HTR-8/SVneo (cell line): ENCODE results near the gene ZNF70.
"Not testable (repeated sequence)": the region's sequence is repeated elsewhere in the genome, so short reads cannot be mapped to it uniquely, and the experiment has no call there.

ENCODE experiments used
- DNase-seq: peaks from one replicate; pipeline ENCODE4 v3.0.0; 2011; ENCODE audit warnings: low spot score, mixed read lengths; ENCODE audit not compliant: insufficient read length
- FAIRE-seq: peaks from 2 replicates; lab custom pipeline; 2011; peaks lifted over from hg19 to GRCh38; lab: Jason Lieb, UNC

Gene ZNF70

GRCh38 chr22:23728108-23728507, 22.8 kb downstream of the ZNF70 start:
- not testable (repeated sequence) for DNase-seq, FAIRE-seq

GRCh38 chr22:23722724-23723123, 28.2 kb downstream of the ZNF70 start:
- DNase-seq (no peak), FAIRE-seq (no peak)

GRCh38 chr22:23722160-23722559, 28.8 kb downstream of the ZNF70 start:
- no peak for DNase-seq
- FAIRE-seq = no peak

GRCh38 chr22:23720855-23721254, 30.1 kb downstream of the ZNF70 start:
- FAIRE-seq (no peak), DNase-seq (no peak)

- DNase-seq = no peak
- no peak for FAIRE-seq
Measured at GRCh38 chr22:23718371-23719165, 32.3 kb downstream of the ZNF70 start.

GRCh38 chr22:23716811-23717801, 33.8 kb downstream of the ZNF70 start:
- FAIRE-seq = peak; percentile 92
- DNase-seq = peak; percentile 79

- FAIRE-seq = no peak
- no peak for DNase-seq
Measured at GRCh38 chr22:23715806-23716375, 35.0 kb downstream of the ZNF70 start.

- no peak for DNase-seq
Measured at GRCh38 chr22:23714596-23715578, 36.0 kb downstream of the ZNF70 start.

GRCh38 chr22:23713696-23714595, 37.0 kb downstream of the ZNF70 start:
- no peak for DNase-seq

More at GRCh38 chr22:23714596-23715578, 36.0 kb downstream of the ZNF70 start:
- no peak for FAIRE-seq

GRCh38 chr22:23712256-23712655, 38.7 kb downstream of the ZNF70 start:
- no peak for FAIRE-seq
- DNase-seq = no peak

More at GRCh38 chr22:23713696-23714595, 37.0 kb downstream of the ZNF70 start:
- FAIRE-seq = no peak

GRCh38 chr22:23709107-23709506, 41.8 kb downstream of the ZNF70 start:
- FAIRE-seq (no peak), DNase-seq (no peak)

- DNase-seq = no peak
- FAIRE-seq = no peak
Measured at GRCh38 chr22:23708270-23708669, 42.6 kb downstream of the ZNF70 start.

GRCh38 chr22:23705358-23705757, 45.6 kb downstream of the ZNF70 start:
- FAIRE-seq (no peak), DNase-seq (no peak)

GRCh38 chr22:23704829-23705228, 46.1 kb downstream of the ZNF70 start:
- no peak for DNase-seq
- no peak for FAIRE-seq

- no peak for FAIRE-seq
- no peak for DNase-seq
Measured at GRCh38 chr22:23704062-23704461, 46.9 kb downstream of the ZNF70 start.

- DNase-seq (no peak), FAIRE-seq (no peak)
Measured at GRCh38 chr22:23700706-23701105, 50.2 kb downstream of the ZNF70 start.

- FAIRE-seq = no peak
- no peak for DNase-seq
Measured at GRCh38 chr22:23698673-23699235, 52.2 kb downstream of the ZNF70 start.

- no peak for FAIRE-seq
- DNase-seq = no peak
Measured at GRCh38 chr22:23698094-23698493, 52.8 kb downstream of the ZNF70 start.
